Measurements from ENCODE around the gene TSPYL1. TPM values are rescaled to one million over a fixed set of nuclear protein-coding genes. Genes with fewer than 3 reads are reported as not detected.

TSPYL1 gene
- total RNA-seq, 2 donors from 2014 or later, result 82.9 to 94.3 TPM

DNA sequence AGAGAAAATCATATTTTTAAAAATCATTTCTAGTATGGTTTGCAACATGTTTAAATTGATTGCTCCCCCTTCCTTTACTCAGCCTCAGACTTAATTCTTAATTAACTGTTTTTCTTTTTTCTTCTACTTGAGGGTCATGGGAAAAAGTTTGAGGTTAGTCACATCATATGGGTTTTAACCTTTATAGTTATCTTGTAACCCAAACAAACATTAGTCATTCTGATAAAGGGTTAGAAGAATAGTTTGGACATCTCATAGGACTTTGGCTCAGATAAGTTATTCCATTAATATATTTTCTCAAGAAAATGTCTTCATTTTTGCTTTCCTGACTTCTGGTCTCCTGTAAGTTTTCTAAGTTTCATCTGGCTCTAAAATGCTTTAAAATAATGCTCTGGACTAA is 34.5 kb upstream of the TSPYL1 start:
- no peak overlapping the region for H3K9ac ChIP-seq (ENCODE audit: low read depth in 2 of 2, low read length in 2 of 2)
- H3K36me3 ChIP-seq, result no peaks in the 10 kb centered on the region
- H3K4me1 ChIP-seq, result no peaks in the 10 kb centered on the region
- intact Hi-C loops (cut with DNase I), result no loop called here
- H3K27me3 ChIP-seq, result no peaks in the 10 kb centered on the region
- TF ChIP-seq, protein P1, sequence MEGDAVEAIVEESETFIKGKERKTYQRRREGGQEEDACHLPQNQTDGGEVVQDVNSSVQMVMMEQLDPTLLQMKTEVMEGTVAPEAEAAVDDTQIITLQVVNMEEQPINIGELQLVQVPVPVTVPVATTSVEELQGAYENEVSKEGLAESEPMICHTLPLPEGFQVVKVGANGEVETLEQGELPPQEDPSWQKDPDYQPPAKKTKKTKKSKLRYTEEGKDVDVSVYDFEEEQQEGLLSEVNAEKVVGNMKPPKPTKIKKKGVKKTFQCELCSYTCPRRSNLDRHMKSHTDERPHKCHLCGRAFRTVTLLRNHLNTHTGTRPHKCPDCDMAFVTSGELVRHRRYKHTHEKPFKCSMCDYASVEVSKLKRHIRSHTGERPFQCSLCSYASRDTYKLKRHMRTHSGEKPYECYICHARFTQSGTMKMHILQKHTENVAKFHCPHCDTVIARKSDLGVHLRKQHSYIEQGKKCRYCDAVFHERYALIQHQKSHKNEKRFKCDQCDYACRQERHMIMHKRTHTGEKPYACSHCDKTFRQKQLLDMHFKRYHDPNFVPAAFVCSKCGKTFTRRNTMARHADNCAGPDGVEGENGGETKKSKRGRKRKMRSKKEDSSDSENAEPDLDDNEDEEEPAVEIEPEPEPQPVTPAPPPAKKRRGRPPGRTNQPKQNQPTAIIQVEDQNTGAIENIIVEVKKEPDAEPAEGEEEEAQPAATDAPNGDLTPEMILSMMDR (IDR thresholded peaks at IDR 0.05), result no peak
- H3K9me3 ChIP-seq, result no peaks in the 10 kb centered on the region
- no peak for DNase-seq
- H3K4me3 ChIP-seq, result no peak overlapping the region
- H3K27ac ChIP-seq, result no peak overlapping the region

DNA sequence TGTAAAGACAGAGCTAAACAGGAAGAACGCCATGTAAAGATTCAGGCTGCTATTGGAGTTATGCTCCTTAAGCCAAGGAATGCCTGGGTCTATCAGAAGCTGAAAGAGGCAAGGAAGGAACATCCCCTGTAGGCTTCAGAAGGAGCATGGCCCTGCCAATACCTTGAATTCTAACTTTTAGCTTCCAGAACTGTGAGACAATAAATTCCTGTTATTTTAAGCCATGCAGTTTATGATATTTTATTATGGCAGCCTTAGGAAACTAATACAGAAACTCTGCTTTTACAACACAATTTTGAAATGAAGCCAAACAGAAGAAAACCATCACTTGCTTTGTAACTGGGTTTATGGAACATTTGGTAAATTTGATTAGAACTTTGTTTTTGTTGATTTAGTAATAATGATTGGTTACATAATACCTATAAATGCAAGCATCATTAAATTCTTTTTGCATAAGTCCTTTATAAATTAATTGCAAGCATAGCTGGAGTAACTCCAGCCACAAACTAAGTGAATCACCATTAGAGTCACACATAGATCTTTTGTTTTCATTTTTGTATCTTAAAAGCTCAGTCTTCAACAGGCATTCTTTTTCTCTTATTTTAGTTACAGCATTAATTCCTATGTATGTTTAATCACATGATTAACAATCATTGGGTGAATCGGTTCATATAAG is 33.5 kb upstream of the TSPYL1 start:
- Histone ChIP-seq H3K4me1 (no peaks in the 10 kb centered on the region), H3K27ac (no peak overlapping the region), H3K36me3 (no peaks in the 10 kb centered on the region), H3K27me3 (no peaks in the 10 kb centered on the region), H3K9ac (ENCODE audit: low read depth in 2 of 2, low read length in 2 of 2) (no peak overlapping the region), H3K9me3 (no peaks in the 10 kb centered on the region), H3K4me3 (no peak overlapping the region)
- TF ChIP-seq, protein P1 (IDR thresholded peaks at IDR 0.05), result no peak
- intact Hi-C loops (cut with DNase I), result no loop called here
- DNase-seq, result no peak

DNA sequence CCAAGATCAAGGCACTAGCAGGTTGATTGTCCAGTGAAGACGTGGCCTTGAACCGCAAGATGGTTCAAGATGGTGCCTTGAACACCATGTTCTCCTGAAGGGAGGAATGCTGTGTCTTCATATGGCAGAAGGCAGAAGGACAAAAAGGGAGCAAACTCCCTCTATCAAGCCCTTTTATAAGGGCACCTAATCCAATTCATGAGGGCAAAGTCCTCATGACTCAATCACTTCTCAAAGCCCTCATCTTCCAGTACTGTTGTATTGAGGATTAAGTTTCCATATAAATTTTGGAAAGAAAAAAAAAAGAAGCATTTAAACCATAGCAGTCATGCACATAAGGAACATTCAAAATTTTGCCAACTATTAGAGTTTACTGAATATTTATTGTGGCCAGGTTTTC is 29.9 kb upstream of the TSPYL1 start:
- no peak overlapping the region for H3K27ac ChIP-seq
- intact Hi-C loops (cut with DNase I), result no loop called here
- H3K27me3 ChIP-seq, result no peaks in the 10 kb centered on the region
- H3K9ac ChIP-seq (ENCODE audit: low read depth in 2 of 2, low read length in 2 of 2), result no peak overlapping the region
- no peaks in the 10 kb centered on the region for H3K4me1 ChIP-seq
- no peaks in the 10 kb centered on the region for H3K9me3 ChIP-seq
- no peak for DNase-seq
- H3K4me3 ChIP-seq, result no peak overlapping the region
- H3K36me3 ChIP-seq, result no peaks in the 10 kb centered on the region
- TF ChIP-seq, protein P1 (IDR thresholded peaks at IDR 0.05), result no peak

DNA sequence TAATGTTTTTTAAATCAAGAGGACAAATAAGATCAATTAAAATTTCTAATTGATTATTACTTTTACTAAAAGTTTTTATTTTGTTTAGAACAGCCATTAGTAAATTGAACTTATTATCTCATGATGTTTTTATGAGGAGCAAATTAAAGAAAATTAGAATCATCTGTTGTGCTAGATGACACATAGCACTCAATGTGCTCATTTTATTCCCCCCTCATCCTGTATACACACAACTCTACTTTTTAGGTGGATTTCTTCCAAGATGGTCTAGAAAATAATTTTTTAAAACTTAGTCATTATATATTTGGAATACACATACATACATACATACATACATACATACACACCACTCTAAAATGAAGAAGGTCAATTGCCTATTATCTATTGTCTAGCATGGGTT is 29.3 kb upstream of the TSPYL1 start:
- Histone ChIP-seq H3K36me3 (no peaks in the 10 kb centered on the region), H3K27me3 (no peaks in the 10 kb centered on the region), H3K4me1 (no peaks in the 10 kb centered on the region), H3K27ac (no peak overlapping the region), H3K4me3 (no peak overlapping the region), H3K9ac (ENCODE audit: low read depth in 2 of 2, low read length in 2 of 2) (no peak overlapping the region), H3K9me3 (no peaks in the 10 kb centered on the region)
- no peak for DNase-seq
- intact Hi-C loops (cut with DNase I), result no loop called here
- TF ChIP-seq, protein P1 (IDR thresholded peaks at IDR 0.05), result no peak

DNA sequence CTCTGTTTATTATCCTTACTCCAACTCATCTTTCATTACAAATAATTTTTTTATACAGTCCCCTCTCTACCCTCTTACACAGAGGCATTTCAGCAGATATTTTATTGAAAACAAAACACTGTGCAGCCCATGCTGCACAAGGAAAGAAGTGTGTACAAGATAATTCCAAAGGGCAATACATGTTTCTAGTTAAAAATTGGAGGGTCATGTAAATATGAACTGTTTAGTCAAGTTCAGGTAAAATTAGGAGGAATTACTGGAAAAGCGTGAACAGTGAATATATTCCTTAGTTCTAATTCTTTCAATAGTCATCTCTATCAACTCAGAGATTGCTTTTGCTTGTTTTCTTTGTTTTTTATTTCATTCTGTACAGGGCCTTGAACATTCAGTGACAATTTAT is 27.9 kb upstream of the TSPYL1 start:
- Histone ChIP-seq H3K9ac (ENCODE audit: low read depth in 2 of 2, low read length in 2 of 2) (no peak overlapping the region), H3K36me3 (no peaks in the 10 kb centered on the region), H3K9me3 (no peaks in the 10 kb centered on the region), H3K4me3 (no peak overlapping the region), H3K27ac (no peak overlapping the region), H3K27me3 (no peaks in the 10 kb centered on the region), H3K4me1 (no peaks in the 10 kb centered on the region)
- DNase-seq, result no peak
- TF ChIP-seq, protein P1 (IDR thresholded peaks at IDR 0.05), result no peak
- intact Hi-C loops (cut with DNase I), result no loop called here

All from colonic mucosa (tissue), 4 donors.